Natural killer cell (primary cell): Measurements from ENCODE around the gene MAP2K6. TPM values are rescaled to one million over a fixed set of nuclear protein-coding genes. Genes with fewer than 3 reads are reported as not detected.

Source experiments
- ATAC-seq, 3 donors: fragments of 150-1000 bp in 2 of 3; fragments of 200-7000 bp in 1 of 3; cut with Tn5 transposase; 1 replicate in 1 of 3; 2 replicates in 2 of 3; pipeline ENCODE4 v1.10.0; 2021; ENCODE audit warnings: mild to moderate bottlenecking in 2 of 3, moderate library complexity in 2 of 3
- DNase-seq, 2 donors: peaks; one replicate each; pipeline versions ENCODE4 v3.0.0 to v3.0.0-alpha.2; 2013 to 2021; ENCODE audit warnings: mixed read lengths in 1 of 2
- H3K27ac ChIP-seq: one replicate; pipeline ENCODE4 v1.5.1; 2013; ENCODE audit warnings: mild to moderate bottlenecking, low read length
- H3K27me3 ChIP-seq: one replicate; pipeline ENCODE4 v1.6.1; 2013; ENCODE audit warnings: low read length; ENCODE audit not compliant: control insufficient read depth, insufficient read depth
- H3K36me3 ChIP-seq: one replicate; pipeline ENCODE4 v1.6.1; 2013; ENCODE audit warnings: low read length; ENCODE audit not compliant: control insufficient read depth, insufficient read depth
- H3K4me1 ChIP-seq: one replicate; pipeline ENCODE4 v1.6.1; 2013; ENCODE audit warnings: low read length; ENCODE audit not compliant: control insufficient read depth, insufficient read depth
- H3K4me3 ChIP-seq: one replicate; pipeline ENCODE4 v1.5.1; 2013; ENCODE audit warnings: low read length
- H3K9me3 ChIP-seq: one replicate; pipeline ENCODE4 v1.6.1; 2013; ENCODE audit warnings: low read length; ENCODE audit not compliant: control insufficient read depth, insufficient read depth
- H3K27ac Mint-ChIP-seq, 2 donors: one replicate each; pipeline ENCODE4 v1.8.0; 2022; ENCODE audit warnings: mild to moderate bottlenecking in 2 of 2, mixed read lengths in 2 of 2, moderate library complexity in 1 of 2
- H3K27me3 Mint-ChIP-seq, 2 donors: one replicate each; pipeline ENCODE4 v1.8.0; 2022; ENCODE audit warnings: low read depth in 2 of 2, mixed read lengths in 2 of 2
- H3K36me3 Mint-ChIP-seq: one replicate; pipeline ENCODE4 v1.8.0; 2022; ENCODE audit warnings: mixed read lengths
- H3K4me1 Mint-ChIP-seq, 2 donors: one replicate each; pipeline ENCODE4 v1.8.0; 2022; ENCODE audit warnings: mixed read lengths in 2 of 2
- H3K4me3 Mint-ChIP-seq: one replicate; pipeline ENCODE4 v1.8.0; 2022; ENCODE audit warnings: mild to moderate bottlenecking, moderate library complexity, mixed read lengths
- H3K9me3 Mint-ChIP-seq, 2 donors: one replicate each; pipeline ENCODE4 v1.8.0; 2022; ENCODE audit warnings: mixed read lengths in 2 of 2
- CTCF ChIP-seq: fragments of 200-600 bp; IDR thresholded peaks from one replicate; pipeline ENCODE4 v1.8.0; 2022; ENCODE audit warnings: antibody characterized with exemption
- WGBS: methylation state at CpG from one replicate; pipeline ENCODE4 v1.1.7; 2013; ENCODE audit warnings: missing lambda C conversion rate; ENCODE audit not compliant: insufficient coverage; 5-methylcytosine and 5-hydroxymethylcytosine counted together
- intact Hi-C: fragments of 100-400 bp; cut with micrococcal nuclease; formaldehyde crosslinking; loops from one replicate; pipeline ENCODE4 v1.14.2; 2022
- total RNA-seq, 4 donors: library from RNA; stranded (reverse); fragments of 120-200 nt in 1 of 4; gene quantifications; one replicate each; pipeline versions ENCODE4 v1.2.3 to v1.2.4, GENCODE V29; 2013 to 2022

MAP2K6 gene
- total RNA-seq, 3 donors from 2014 or later (not counting 1 experiment from before 2014, with no cell fraction given): 11.8 to 16.9 (median 14.0) TPM

- Mint-ChIP-seq H3K36me3 (peaks cover 25% of the 10 kb centered on the region), H3K4me1 (peaks cover 0 to 7% of the 10 kb centered on the region in 2 donors), H3K27ac (no peak overlapping the region), H3K4me3 (no peak overlapping the region), H3K27me3 (no peaks in the 10 kb centered on the region), H3K9me3 (no peaks in the 10 kb centered on the region)
- Histone ChIP-seq H3K27me3 (no peaks in the 10 kb centered on the region), H3K4me1 (no peaks in the 10 kb centered on the region), H3K4me3 (no peak overlapping the region), H3K9me3 (no peaks in the 10 kb centered on the region), H3K36me3 (peaks cover 29% of the 10 kb centered on the region), H3K27ac (no peak overlapping the region)
- ATAC-seq (no peak), DNase-seq (no peak)
- intact Hi-C loops: no loop called here
- 74% methylated on average over 4 of the region's 5 CpGs for WGBS
- TF ChIP-seq CTCF: no peak
These were observed 113.5 kb downstream of the MAP2K6 start for GRCh38 chr17:69528035-69528434.

- 89% methylated on average over 10 of the region's 11 CpGs for WGBS
- Histone ChIP-seq H3K36me3 (peaks cover 19% of the 10 kb centered on the region), H3K9me3 (no peaks in the 10 kb centered on the region), H3K27ac (no peak overlapping the region), H3K4me3 (no peak overlapping the region), H3K4me1 (no peaks in the 10 kb centered on the region), H3K27me3 (no peaks in the 10 kb centered on the region)
- Mint-ChIP-seq H3K9me3 (no peaks in the 10 kb centered on the region), H3K36me3 (peaks cover 33% of the 10 kb centered on the region), H3K27me3 (no peaks in the 10 kb centered on the region), H3K27ac (no peak overlapping the region), H3K4me1 (no peaks in the 10 kb centered on the region), H3K4me3 (no peak overlapping the region)
- no peak for ATAC-seq
- no peak for DNase-seq
- no peak for TF ChIP-seq CTCF
- intact Hi-C loops: no loop called here
These were observed 119.2 kb downstream of the MAP2K6 start for GRCh38 chr17:69533481-69534234.

- no peaks in the 10 kb centered on the region for H3K9me3 ChIP-seq
- no peak for DNase-seq
- no peaks in the 10 kb centered on the region for H3K27me3 Mint-ChIP-seq
- H3K4me3 Mint-ChIP-seq: no peak overlapping the region
- H3K27me3 ChIP-seq: no peaks in the 10 kb centered on the region
- H3K36me3 Mint-ChIP-seq: peaks cover 33% of the 10 kb centered on the region
- 98% methylated on average over 5 of the region's 5 CpGs for WGBS
- intact Hi-C loops: no loop called here
- H3K27ac Mint-ChIP-seq: no peak overlapping the region
- peaks cover 19% of the 10 kb centered on the region for H3K36me3 ChIP-seq
- no peaks in the 10 kb centered on the region for H3K9me3 Mint-ChIP-seq
- no peak overlapping the region for H3K27ac ChIP-seq
- ATAC-seq: no peak
- H3K4me1 ChIP-seq: no peaks in the 10 kb centered on the region
- no peak overlapping the region for H3K4me3 ChIP-seq
- no peak for TF ChIP-seq CTCF
- H3K4me1 Mint-ChIP-seq: no peaks in the 10 kb centered on the region
These were observed 119.7 kb downstream of the MAP2K6 start for GRCh38 chr17:69534235-69534621.
